Measurements from ENCODE around the gene CDKN2A. TPM values are rescaled to one million over a fixed set of nuclear protein-coding genes. Genes with fewer than 3 reads are reported as not detected.

Gene CDKN2A
- total and polyA plus RNA-seq, 8 donors, result 0.73 to 47.3 (median 2.5) TPM; not detected in 4

- peaks cover 0 to 8% (median 3%) of the 10 kb centered on the region in 4 donors for H3K9me3 ChIP-seq
- H3K4me1 ChIP-seq, result no peaks in the 10 kb centered on the region
- peaks cover 0 to 53% (median 0%) of the 10 kb centered on the region in 3 donors for H3K27me3 ChIP-seq
- H3K36me3 ChIP-seq, result no peaks in the 10 kb centered on the region
- 76 to 93% (median 84%) methylated on average over 2 of the region's 2 CpGs for WGBS, 5 donors
- DNase-seq, result no peak
- intact Hi-C loops (cut with DNase I; ENCODE audit: low total_unique reads), result no loop called here
- TF ChIP-seq POLR2A (IDR thresholded peaks at IDR 0.05) (no peak), CTCF (IDR thresholded peaks at IDR 0.05) (no peak), POLR2AphosphoS5 (IDR thresholded peaks at IDR 0.05) (no peak), EP300 (IDR thresholded peaks at IDR 0.05) (no peak)
- no peak overlapping the region for H3K4me3 ChIP-seq
- H3K27ac ChIP-seq, result no peak overlapping the region
Measured at GRCh38 chr9:21958833-21959232, 35.4 kb downstream of the CDKN2A start.

DNA sequence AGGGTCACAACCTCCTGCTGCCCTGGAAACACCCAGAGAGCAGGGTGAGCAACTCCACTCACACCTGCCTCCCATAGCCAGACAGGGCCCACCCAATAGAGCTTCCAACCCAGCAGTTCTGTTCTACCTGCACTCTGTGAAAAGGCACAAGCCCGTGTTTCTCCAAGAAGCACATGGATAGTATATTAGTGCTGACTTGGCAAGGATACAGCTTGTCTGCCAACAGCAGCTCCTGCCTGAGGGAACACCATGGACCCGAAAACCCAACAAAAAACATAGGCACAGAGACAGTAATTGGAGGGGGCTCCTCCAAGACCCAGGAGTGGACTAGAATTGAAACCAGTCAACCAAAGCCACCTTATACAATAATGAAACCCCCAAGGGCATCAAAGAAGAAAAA lies 48.6 kb downstream of the CDKN2A start:
- Histone ChIP-seq H3K4me1 (no peaks in the 10 kb centered on the region), H3K36me3 (no peaks in the 10 kb centered on the region), H3K4me3 (no peak overlapping the region), H3K27ac (no peak overlapping the region), H3K9me3 (no peaks in the 10 kb centered on the region), H3K27me3 (peaks cover 0 to 17% (median 0%) of the 10 kb centered on the region in 3 donors)
- no peak for DNase-seq
- 86 to 94% (median 93%) methylated on average over 1 to 2 of the region's 2 CpGs for WGBS, 5 donors
- intact Hi-C loops (cut with DNase I; ENCODE audit: low total_unique reads), result no loop called here
- TF ChIP-seq POLR2A (IDR thresholded peaks at IDR 0.05), result no peak
- TF ChIP-seq POLR2AphosphoS5 (IDR thresholded peaks at IDR 0.05), result no peak
- no peak for TF ChIP-seq EP300 (IDR thresholded peaks at IDR 0.05)
- TF ChIP-seq CTCF (IDR thresholded peaks at IDR 0.05), result no peak

- H3K4me1 ChIP-seq, result no peaks in the 10 kb centered on the region
- 82 to 92% (median 92%) methylated on average over 4 of the region's 4 CpGs for WGBS, 5 donors
- peaks cover 0 to 17% (median 0%) of the 10 kb centered on the region in 3 donors for H3K27me3 ChIP-seq
- H3K9me3 ChIP-seq, result no peaks in the 10 kb centered on the region
- TF ChIP-seq POLR2AphosphoS5 (IDR thresholded peaks at IDR 0.05), result no peak
- TF ChIP-seq EP300 (IDR thresholded peaks at IDR 0.05), result no peak
- TF ChIP-seq CTCF (IDR thresholded peaks at IDR 0.05), result no peak
- TF ChIP-seq POLR2A (IDR thresholded peaks at IDR 0.05), result no peak
- H3K27ac ChIP-seq, result no peak overlapping the region
- DNase-seq, result no peak
- H3K36me3 ChIP-seq, result no peaks in the 10 kb centered on the region
- intact Hi-C loops (cut with DNase I; ENCODE audit: low total_unique reads), result no loop called here
- no peak overlapping the region for H3K4me3 ChIP-seq
Measured at GRCh38 chr9:21943464-21943863, 50.7 kb downstream of the CDKN2A start.

DNA sequence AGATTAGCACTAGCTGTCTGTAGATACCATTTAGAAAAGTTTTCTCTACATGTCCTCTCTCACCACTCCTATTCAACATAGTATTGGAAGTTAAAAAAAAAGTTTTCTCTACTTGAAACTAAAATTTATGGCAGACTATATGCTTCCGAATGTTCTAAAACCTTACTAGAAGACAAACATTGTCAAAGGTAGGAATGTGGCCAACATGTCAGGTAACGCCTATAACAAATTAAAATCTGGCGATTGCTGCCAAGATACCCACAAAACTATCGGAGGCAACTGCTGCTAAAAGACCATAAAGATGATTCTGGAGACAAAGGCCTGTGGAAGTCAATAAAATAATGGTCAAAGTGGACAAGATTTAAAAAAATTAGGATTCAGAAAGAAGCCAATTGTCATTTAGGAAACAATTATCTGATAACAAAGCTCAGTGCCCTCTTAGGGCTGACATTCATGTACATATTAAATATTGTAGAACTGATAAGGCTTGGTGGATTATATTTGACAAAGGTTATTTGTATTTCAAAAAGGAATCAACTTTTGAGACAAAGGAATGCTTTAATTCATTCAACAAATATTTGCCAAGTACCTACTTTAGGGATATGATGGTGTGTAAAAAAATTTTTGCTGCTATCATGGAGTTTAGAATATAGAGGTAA lies 52.7 kb downstream of the CDKN2A start:
- H3K27me3 ChIP-seq, result peaks cover 0 to 17% (median 0%) of the 10 kb centered on the region in 3 donors
- H3K4me1 ChIP-seq, result no peaks in the 10 kb centered on the region
- no peaks in the 10 kb centered on the region for H3K9me3 ChIP-seq
- H3K27ac ChIP-seq, result no peak overlapping the region
- intact Hi-C loops (cut with DNase I; ENCODE audit: low total_unique reads), result no loop called here
- TF ChIP-seq POLR2A (IDR thresholded peaks at IDR 0.05), result no peak
- no peak for TF ChIP-seq EP300 (IDR thresholded peaks at IDR 0.05)
- TF ChIP-seq CTCF (IDR thresholded peaks at IDR 0.05), result no peak
- TF ChIP-seq POLR2AphosphoS5 (IDR thresholded peaks at IDR 0.05), result no peak
- WGBS, 5 donors, result 28 to 63% (median 49%) methylated on average over 4 of the region's 4 CpGs
- no peak for DNase-seq
- H3K36me3 ChIP-seq, result no peaks in the 10 kb centered on the region
- H3K4me3 ChIP-seq, result no peak overlapping the region
